Fibroblast of peridontal ligament (primary cell): ENCODE measurements around the gene ST6GALNAC3.
"Not testable (repeated sequence)": the region's sequence is repeated elsewhere in the genome, so short reads cannot be mapped to it uniquely, and the experiment has no call there.

Experiments used
- DNase-seq: peaks from one replicate; pipeline ENCODE4 v3.0.0-alpha.2; 2010; ENCODE audit errors: extremely low read depth

The ST6GALNAC3 gene

DNA sequence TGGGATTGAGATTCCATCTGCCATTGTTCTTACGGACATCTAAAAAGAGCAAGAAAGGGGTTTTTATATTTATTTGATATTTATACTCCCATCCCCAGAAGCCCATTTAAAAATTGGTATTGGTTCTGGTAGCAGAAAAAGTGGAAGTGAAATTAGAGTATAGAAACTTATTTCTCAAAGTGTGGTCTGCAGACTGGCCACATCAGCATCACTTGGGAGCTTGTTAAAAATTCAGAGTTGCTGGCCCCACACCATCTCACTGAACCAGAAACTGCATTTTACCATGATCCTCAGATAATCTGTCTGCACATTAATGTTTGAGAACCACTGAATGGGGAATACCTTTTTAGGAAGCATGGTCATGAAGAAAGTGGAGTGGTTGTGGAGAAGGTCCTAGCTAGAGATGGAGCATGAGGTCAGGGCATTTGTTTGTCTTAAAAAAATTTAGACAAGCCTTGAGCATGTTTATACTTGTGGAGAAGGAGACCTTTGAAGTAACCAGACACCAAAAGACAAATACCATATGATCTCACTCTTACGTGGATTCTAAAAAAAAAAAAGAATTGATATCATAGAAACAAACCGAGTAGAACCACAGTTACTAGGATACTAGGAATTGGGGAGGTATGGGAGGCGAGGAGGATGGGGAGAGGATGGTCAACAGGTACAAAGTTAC, 116.3 kb downstream of the ST6GALNAC3 start:
- DNase-seq = no peak

GRCh38 chr1:76191561-76191960, 117.0 kb downstream of the ST6GALNAC3 start:
- no peak for DNase-seq

- DNase-seq = no peak
These were observed 123.9 kb downstream of the ST6GALNAC3 start for GRCh38 chr1:76198452-76198851.

GRCh38 chr1:76202670-76203069, 128.1 kb downstream of the ST6GALNAC3 start:
- no peak for DNase-seq

DNA sequence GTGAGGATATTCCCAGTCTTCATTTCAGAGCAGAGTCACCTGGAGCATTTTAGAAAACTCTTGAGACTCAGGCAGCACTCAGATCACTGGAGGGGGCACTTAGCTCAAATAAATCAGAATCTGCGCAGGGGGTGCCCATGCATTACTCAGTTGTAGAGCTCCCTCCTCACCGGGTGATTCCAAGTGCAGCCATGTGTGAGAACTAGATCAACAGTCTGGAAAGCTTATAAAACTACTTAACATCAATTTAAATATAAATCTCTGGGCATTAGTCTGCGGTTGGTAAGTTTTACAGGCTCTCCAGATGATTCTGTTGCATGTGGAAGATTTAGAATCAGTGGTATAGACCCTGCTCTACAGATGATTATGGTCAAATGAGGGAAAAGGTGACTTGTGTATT, 128.6 kb downstream of the ST6GALNAC3 start:
- DNase-seq = no peak

GRCh38 chr1:76209238-76209637, 134.7 kb downstream of the ST6GALNAC3 start:
- no peak for DNase-seq

- no peak for DNase-seq
These were observed 135.1 kb downstream of the ST6GALNAC3 start for GRCh38 chr1:76209648-76210047.

DNA sequence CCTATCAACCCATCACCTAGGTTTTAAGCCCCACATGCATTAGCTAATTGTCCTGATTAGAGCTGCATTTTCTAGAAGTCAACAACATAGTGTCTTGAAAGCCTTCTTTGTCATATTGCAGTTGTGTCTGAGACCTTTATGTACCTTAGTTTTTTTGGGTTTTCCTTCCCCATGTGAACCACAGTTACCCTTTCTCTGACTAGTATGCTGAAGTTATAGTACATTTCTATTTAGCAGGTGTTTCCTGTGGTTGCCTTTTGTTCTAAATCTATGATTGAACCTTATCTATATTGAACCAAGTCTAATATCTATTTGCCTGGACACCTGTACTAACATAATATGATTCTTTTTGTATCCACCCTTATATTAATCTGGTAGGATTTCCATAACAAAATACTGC, 135.6 kb downstream of the ST6GALNAC3 start:
- DNase-seq = no peak

DNA sequence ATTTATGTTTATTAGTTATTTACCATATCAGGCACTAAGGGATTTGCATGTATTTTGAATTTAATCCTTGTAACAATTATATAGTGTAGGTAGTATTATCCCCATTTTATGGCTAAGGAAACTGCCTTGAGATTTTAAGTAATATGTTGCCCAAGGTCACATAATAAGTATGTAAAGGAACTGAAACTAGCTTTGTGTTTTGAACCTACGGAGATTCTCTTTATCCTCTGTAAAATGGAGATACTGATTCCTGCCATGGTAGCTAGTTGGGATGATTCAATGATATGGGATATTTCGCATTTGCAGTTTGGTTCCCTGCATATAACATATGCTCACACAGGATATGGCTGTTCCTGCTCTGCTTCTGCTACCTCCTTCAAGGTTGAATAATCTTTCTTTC, 144.3 kb downstream of the ST6GALNAC3 start:
- DNase-seq = no peak

DNA sequence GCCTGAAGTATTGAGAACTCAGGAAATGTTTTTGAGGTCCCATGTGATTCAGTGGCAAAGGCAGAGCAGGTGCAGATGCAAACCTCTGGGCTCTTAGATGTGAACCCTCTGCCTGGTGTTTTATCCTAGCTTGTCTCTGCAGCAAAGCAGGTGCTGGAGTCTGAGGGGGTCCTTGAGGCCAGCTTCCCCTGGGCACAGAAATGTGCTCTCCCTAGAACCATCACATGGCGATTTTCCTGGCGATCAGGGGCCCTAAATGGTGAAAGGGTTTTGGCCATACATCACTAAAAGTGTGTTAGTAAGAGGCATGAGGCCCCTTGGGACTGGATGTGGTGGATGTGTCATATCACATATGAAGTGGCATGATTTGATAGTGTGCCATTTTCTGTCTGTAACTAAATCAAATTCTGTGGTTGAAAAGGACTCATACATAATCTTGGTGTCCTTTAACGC, 144.8 kb downstream of the ST6GALNAC3 start:
- DNase-seq = no peak

DNA sequence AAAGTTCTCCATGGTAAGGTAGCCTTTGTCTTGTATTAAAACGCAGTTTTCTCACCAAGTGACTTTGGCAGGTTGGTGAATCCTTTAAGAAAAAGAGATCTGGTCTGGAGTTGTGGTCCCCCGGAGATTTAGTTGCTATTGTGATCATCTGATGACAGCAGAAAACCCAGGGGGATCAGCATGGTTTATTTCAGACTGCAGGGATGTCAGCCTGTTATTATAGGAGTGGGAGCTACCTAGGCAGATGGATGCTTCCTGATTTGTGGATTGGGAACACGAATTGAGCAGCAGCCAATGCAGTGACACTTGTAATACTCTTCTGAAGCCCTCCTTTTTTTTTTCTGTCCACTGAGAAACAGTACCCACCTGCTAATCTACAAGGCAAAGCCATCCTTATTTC, 150.2 kb downstream of the ST6GALNAC3 start:
- no peak for DNase-seq

DNA sequence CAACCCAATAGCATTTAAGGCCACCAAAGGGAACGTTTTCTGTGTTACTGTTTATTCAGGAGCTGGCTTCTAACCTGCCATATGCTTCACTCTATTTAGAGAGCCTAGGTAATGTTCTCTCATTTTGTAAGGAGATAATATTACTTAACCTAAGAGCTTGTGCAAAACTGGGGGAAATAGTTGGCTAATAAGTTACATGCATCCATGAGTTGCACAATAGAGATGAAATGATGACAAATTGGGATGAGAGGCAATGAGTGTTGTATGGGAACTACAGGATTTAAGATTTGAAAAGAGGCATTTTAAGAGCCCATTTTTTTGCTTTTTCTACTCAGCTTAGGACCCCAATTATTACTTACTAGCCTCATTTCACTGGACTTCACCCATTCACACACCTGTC, 151.0 kb downstream of the ST6GALNAC3 start:
- DNase-seq = no peak

DNA sequence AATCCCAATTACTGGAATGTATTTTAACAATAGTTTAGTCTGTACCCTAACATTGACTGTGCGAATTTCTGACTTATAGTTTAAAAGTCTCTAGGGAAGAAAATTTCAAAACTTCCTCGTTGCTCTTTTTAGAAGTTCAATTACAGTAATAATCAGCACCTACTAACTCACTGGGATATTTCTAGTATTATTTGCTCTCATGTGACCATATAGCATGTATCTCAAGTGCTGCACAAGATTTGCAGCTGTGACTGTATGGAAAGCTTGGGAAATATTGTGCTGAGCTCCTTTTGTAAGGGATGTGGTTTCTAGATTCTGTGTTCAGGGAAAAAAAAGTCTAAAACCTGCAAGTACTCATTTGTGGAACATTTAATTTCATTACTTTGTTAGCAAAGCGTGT, 153.1 kb downstream of the ST6GALNAC3 start:
- DNase-seq = no peak

DNA sequence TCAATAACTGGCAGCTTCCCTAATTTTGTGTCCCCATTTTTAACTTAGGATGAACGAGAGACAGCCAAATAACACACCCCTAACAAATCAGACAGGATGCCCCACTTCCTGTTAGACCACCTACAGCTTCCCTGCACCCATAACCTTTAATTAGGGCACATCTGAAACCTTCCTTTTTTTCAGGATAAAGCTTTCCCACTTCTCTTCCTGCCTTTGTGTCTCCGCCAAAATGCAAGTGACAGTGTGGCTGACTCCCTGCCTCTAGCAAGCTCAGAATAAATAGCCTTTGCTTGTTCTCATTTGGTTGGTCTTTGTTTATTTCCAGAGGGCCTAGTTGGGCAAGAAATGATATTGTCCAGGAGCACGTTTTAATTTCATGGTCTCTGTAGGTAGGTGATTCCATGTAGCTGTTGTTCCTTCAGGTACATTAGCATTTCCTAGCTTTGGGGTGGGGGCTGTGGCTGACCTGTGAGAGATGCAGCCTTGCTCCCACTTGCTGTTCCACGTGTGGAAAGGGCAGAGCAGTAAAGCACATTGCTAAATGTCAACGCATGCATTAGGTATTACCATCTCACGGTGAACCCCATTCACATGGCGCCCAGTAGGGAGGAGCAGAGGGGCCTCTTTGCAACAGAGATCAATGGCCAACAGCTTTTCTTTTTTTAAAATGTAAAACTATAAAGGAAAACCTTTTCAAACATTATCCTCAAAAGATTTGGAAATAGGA, 154.9 kb downstream of the ST6GALNAC3 start:
- DNase-seq = no peak

- no peak for DNase-seq
These were observed 156.3 kb downstream of the ST6GALNAC3 start for GRCh38 chr1:76230842-76231281.

- DNase-seq = no peak
These were observed 156.8 kb downstream of the ST6GALNAC3 start for GRCh38 chr1:76231320-76231719.

- DNase-seq = no peak
These were observed 158.1 kb downstream of the ST6GALNAC3 start for GRCh38 chr1:76232666-76233065.

DNA sequence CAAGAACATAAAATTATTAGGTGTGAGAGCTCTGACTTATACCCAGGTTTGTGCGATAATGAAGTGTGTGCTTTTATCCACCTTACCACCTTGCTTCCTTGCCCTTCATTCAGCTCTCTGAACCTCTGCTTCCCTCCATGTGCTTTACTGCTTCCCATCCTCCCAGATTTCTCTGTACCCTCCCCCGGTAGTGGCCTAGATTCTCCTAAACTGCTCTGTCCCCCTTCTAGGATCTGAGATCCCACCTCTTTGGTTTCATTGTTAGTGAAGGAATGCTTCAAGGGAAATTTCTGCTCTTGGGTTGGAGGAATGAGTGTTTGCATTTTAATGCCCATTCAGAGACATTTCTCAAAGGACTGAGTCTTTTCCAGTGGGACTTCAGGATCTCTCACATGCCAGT, 159.5 kb downstream of the ST6GALNAC3 start:
- no peak for DNase-seq

DNA sequence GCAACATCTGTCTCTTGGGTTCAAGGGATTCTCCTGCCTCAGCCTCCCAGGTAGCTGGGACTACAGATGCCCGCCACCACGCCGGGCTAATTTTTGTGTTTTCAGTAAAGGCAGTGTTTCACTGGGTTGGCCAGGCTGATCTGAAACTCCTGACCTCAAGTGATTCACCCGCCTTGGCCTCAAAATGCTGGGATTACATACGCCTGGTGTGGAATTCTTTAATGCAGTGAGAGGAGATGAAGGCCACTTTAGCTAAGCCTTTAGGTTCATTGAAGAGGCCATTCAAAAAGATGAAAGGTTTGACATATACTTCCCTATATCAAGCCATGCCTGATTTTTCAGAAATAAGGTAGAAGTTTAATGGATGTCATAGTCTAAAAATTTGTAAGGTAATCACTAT, 162.7 kb downstream of the ST6GALNAC3 start:
- DNase-seq = no peak

- DNase-seq = no peak
These were observed 163.6 kb downstream of the ST6GALNAC3 start for GRCh38 chr1:76238094-76238628.

DNA sequence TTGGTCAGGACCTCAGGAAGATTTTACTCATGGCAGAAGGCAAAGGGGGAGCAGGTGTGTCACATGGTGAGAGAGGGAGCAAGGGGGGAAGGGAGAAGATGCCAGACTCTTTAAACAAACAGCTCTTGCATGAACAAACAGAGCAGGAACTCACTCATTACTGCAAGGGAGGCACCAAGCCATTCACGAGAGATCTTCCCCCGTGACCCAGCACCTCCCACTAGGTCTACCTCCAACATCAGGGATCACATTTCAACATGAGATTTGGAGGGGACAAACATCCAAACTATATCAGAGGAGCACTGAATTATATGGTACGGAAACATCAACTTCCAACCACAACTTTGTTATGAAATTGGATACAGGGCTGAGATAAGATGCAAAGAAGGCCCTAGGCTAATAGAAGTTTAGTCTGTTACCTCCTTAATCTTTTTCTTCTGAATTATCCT, 164.9 kb downstream of the ST6GALNAC3 start:
- no peak for DNase-seq

DNA sequence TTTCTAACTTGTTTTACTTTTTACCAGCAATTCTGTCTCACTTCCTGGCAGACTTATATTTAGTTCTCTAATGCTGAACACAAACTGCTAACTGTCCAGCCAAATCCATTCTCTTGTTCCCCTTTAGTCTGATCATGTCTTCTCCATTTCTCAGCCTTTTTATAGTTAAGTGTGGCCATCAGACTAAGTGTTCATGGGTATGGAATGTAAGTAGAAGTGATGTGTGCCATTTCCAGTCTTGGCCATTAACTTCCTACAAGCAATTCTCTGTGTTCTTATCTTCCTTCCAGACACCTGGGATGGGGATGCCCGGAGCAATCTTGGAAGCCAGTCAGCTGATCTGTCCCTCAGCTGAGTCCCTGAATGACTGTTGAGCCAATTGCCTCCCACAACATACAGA, 165.8 kb downstream of the ST6GALNAC3 start:
- no peak for DNase-seq

GRCh38 chr1:76242587-76242986, 168.0 kb downstream of the ST6GALNAC3 start:
- not testable (repeated sequence) for DNase-seq
